Mucosa of rectum (tissue), 2 donors: ENCODE measurements around the gene SYT1.

Source experiments
- H3K27ac ChIP-seq, 2 donors: one replicate each; pipeline ENCODE4 v1.7.0; 2013; ENCODE audit warnings: inconsistent platforms in 2 of 2, low read depth in 2 of 2, low read length in 2 of 2
- H3K27me3 ChIP-seq, 2 donors: one replicate each; pipeline ENCODE4 v1.7.0; 2013; ENCODE audit warnings: low read length in 2 of 2; ENCODE audit not compliant: control insufficient read depth in 2 of 2, insufficient read depth in 2 of 2
- H3K36me3 ChIP-seq, 2 donors: one replicate each; pipeline ENCODE4 v1.7.0; 2013; ENCODE audit warnings: low read length in 2 of 2; ENCODE audit not compliant: control insufficient read depth in 2 of 2, insufficient read depth in 2 of 2
- H3K4me1 ChIP-seq, 2 donors: one replicate each; pipeline ENCODE4 v1.7.0; 2013; ENCODE audit warnings: low read length in 2 of 2, mild to moderate bottlenecking in 1 of 2; ENCODE audit not compliant: control insufficient read depth in 2 of 2, insufficient read depth in 2 of 2
- H3K4me3 ChIP-seq, 2 donors: one replicate each; pipeline ENCODE4 v1.7.0; 2013; ENCODE audit warnings: low read length in 2 of 2
- H3K9ac ChIP-seq, 2 donors: one replicate each; pipeline ENCODE4 v1.7.0; 2013; ENCODE audit warnings: low read length in 2 of 2, low read depth in 1 of 2, mild to moderate bottlenecking in 1 of 2
- H3K9me3 ChIP-seq, 2 donors: one replicate each; pipeline ENCODE4 v1.7.0; 2013; ENCODE audit warnings: low read length in 2 of 2; ENCODE audit not compliant: control insufficient read depth in 2 of 2
- donor health status: healthy.
- donor health status: Normal muscosa, but diverticular disease.

SYT1 gene

DNA sequence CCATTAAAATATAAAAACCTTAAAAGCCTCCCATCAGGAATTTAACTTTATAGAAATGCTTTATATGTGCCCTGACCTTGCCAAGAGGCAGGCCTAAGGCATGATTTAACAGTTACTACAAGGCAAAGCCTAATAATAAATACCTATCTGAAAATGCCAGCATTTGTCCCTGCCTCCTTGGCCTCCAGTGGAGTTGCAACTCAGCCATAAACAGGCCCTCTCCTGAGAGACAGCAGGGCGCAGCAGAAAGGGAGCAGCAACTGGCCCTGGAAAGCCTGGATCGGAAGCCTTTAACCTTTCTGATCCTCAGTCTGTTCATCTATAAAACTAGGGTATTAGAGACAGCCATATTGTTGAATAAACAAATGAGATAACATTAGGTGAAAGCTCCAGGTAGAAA is 501.8 kb downstream of the SYT1 start:
- Histone ChIP-seq H3K4me3 (no peak overlapping the region), H3K27me3 (no peaks in the 10 kb centered on the region), H3K9ac (no peak overlapping the region), H3K27ac (no peak overlapping the region), H3K36me3 (no peaks in the 10 kb centered on the region), H3K4me1 (no peaks in the 10 kb centered on the region), H3K9me3 (no peaks in the 10 kb centered on the region)

- Histone ChIP-seq H3K9ac (no peak overlapping the region), H3K36me3 (no peaks in the 10 kb centered on the region), H3K4me3 (no peak overlapping the region), H3K4me1 (no peaks in the 10 kb centered on the region), H3K27me3 (no peaks in the 10 kb centered on the region), H3K9me3 (no peaks in the 10 kb centered on the region), H3K27ac (no peak overlapping the region)
These were observed 502.5 kb downstream of the SYT1 start for GRCh38 chr12:79367032-79367589.

DNA sequence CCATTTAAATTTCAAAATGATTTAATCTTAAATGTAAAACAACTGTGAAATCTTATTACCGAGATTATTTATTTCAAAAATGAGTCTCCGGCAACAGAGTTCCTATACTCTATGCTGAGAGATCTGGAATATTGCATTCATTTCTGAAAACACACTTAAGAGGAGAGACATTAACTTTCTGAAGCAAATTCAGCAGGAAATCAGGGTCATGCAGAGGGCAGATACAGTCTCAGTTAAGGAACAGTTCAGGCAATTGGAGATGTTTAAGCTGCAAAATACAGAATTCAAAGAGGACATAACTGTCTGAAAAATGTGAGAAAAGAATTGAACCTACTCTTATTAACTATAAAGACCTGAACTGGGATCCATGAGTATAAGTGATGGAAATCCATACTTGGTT is 505.4 kb downstream of the SYT1 start:
- no peak overlapping the region for H3K4me3 ChIP-seq
- H3K9ac ChIP-seq, result no peak overlapping the region
- H3K27ac ChIP-seq, result no peak overlapping the region
- H3K9me3 ChIP-seq, result no peaks in the 10 kb centered on the region
- no peaks in the 10 kb centered on the region for H3K27me3 ChIP-seq
- H3K36me3 ChIP-seq, result no peaks in the 10 kb centered on the region
- no peaks in the 10 kb centered on the region for H3K4me1 ChIP-seq

- Histone ChIP-seq H3K9me3 (no peaks in the 10 kb centered on the region), H3K9ac (no peak overlapping the region), H3K4me3 (no peak overlapping the region), H3K4me1 (no peaks in the 10 kb centered on the region), H3K36me3 (no peaks in the 10 kb centered on the region), H3K27me3 (no peaks in the 10 kb centered on the region), H3K27ac (no peak overlapping the region)
These were observed 506.7 kb downstream of the SYT1 start for GRCh38 chr12:79371226-79371625.

- Histone ChIP-seq H3K36me3 (no peaks in the 10 kb centered on the region), H3K27me3 (no peaks in the 10 kb centered on the region), H3K4me3 (no peak overlapping the region), H3K9ac (no peak overlapping the region), H3K4me1 (no peaks in the 10 kb centered on the region), H3K27ac (no peak overlapping the region), H3K9me3 (no peaks in the 10 kb centered on the region)
These were observed 509.4 kb downstream of the SYT1 start for GRCh38 chr12:79373896-79374499.

GRCh38 chr12:79374545-79374944 is 510.0 kb downstream of the SYT1 start:
- Histone ChIP-seq H3K4me1 (no peaks in the 10 kb centered on the region), H3K4me3 (no peak overlapping the region), H3K27me3 (no peaks in the 10 kb centered on the region), H3K27ac (no peak overlapping the region), H3K9me3 (no peaks in the 10 kb centered on the region), H3K36me3 (no peaks in the 10 kb centered on the region), H3K9ac (no peak overlapping the region)

- Histone ChIP-seq H3K36me3 (no peaks in the 10 kb centered on the region), H3K9me3 (no peaks in the 10 kb centered on the region), H3K9ac (no peak overlapping the region), H3K4me1 (no peaks in the 10 kb centered on the region), H3K4me3 (no peak overlapping the region), H3K27me3 (no peaks in the 10 kb centered on the region), H3K27ac (no peak overlapping the region)
These were observed 510.5 kb downstream of the SYT1 start for GRCh38 chr12:79375050-79375449.

GRCh38 chr12:79378496-79378895 is 513.9 kb downstream of the SYT1 start:
- no peak overlapping the region for H3K9ac ChIP-seq
- no peak overlapping the region for H3K4me3 ChIP-seq
- no peaks in the 10 kb centered on the region for H3K27me3 ChIP-seq
- H3K9me3 ChIP-seq, result no peaks in the 10 kb centered on the region
- H3K27ac ChIP-seq, result no peak overlapping the region
- H3K36me3 ChIP-seq, result no peaks in the 10 kb centered on the region
- H3K4me1 ChIP-seq, result no peaks in the 10 kb centered on the region

GRCh38 chr12:79380402-79380801 is 515.8 kb downstream of the SYT1 start:
- no peaks in the 10 kb centered on the region for H3K9me3 ChIP-seq
- H3K9ac ChIP-seq, result no peak overlapping the region
- H3K27ac ChIP-seq, result no peak overlapping the region
- no peaks in the 10 kb centered on the region for H3K4me1 ChIP-seq
- no peak overlapping the region for H3K4me3 ChIP-seq
- H3K27me3 ChIP-seq, result no peaks in the 10 kb centered on the region
- no peaks in the 10 kb centered on the region for H3K36me3 ChIP-seq

DNA sequence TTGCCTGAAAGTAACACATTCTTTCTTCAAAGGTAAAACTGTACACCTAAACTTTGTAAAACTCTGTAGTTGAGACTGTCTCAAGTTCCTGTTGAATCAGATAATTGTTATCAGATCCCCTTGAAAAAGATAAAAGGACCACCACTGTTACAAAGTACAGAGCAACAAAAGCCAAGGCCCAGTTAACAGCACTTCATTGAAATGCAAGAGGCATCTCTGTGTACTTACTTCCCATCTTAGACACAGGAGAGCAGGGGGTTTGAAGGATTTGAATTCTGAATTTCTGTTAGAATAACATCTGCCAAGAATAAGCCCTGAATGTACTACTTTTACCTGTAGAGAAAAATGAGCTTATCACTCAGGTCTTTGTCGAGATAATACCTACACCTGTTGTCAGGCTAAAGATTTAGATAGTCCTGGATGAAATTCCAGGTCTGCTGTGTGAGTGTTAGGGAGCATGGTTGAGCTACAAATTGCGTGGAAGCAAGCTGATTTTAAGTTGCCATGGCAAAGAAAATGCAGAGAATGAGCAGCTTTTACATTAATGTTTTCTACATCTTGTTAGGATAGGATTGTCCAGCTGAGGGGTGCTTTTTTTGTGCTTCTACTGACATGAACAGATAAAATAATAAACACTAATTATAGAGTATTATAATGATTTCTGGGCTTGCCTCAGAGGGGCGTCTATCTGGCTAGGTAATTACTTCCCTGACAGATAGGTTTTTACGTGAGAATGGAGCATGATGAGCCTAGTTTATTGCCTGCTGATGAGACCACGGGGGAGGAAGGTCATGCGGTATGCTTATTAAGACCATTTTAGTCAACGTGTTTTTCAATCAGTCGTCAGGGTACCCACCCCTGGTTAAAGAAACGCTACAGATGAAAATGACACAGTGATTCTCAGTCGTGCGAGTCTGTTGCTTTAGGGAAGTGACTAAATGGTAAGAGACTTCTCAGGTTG is 517.0 kb downstream of the SYT1 start:
- H3K9ac ChIP-seq, result no peak overlapping the region
- H3K27me3 ChIP-seq, result no peaks in the 10 kb centered on the region
- H3K4me3 ChIP-seq, result no peak overlapping the region
- no peaks in the 10 kb centered on the region for H3K4me1 ChIP-seq
- H3K27ac ChIP-seq, result no peak overlapping the region
- no peaks in the 10 kb centered on the region for H3K36me3 ChIP-seq
- H3K9me3 ChIP-seq, result no peaks in the 10 kb centered on the region
